Measurements from ENCODE around the gene CDX2.

The CDX2 gene

DNA sequence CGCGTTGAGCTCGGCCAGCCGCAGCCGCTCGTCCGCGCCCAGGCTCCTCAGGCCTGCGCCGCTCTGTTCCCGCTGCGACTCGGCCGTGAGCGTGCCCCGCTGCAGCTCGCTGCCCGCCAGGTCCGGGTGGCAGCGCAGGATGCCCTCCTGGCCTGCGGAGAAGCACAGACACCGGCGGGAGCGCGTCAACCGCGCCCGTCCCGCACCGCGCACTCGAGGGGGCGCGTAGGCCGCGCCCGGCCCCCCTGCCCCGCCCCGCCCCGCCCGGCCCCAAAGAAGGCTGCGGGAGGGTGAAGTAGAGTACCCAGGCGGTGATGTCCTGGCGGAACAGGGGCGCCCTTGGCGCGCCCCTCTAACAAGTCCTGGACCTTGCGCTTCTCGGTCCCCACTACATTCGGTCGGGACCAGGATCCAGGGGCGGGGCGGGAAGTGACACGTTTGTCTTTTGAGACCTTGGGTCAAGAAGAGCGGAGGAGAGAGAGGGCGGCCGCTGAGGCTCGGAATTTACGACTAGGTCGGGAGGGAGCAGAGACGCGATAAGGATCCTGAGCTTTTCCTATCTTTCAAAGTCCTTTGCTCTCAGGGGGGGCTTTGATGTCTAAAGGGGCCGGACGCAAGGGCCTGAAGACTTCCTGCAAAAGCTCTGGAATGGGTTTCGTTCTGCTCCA is 9.3 kb upstream of the CDX2 start:
- DNase-seq = no peak

DNA sequence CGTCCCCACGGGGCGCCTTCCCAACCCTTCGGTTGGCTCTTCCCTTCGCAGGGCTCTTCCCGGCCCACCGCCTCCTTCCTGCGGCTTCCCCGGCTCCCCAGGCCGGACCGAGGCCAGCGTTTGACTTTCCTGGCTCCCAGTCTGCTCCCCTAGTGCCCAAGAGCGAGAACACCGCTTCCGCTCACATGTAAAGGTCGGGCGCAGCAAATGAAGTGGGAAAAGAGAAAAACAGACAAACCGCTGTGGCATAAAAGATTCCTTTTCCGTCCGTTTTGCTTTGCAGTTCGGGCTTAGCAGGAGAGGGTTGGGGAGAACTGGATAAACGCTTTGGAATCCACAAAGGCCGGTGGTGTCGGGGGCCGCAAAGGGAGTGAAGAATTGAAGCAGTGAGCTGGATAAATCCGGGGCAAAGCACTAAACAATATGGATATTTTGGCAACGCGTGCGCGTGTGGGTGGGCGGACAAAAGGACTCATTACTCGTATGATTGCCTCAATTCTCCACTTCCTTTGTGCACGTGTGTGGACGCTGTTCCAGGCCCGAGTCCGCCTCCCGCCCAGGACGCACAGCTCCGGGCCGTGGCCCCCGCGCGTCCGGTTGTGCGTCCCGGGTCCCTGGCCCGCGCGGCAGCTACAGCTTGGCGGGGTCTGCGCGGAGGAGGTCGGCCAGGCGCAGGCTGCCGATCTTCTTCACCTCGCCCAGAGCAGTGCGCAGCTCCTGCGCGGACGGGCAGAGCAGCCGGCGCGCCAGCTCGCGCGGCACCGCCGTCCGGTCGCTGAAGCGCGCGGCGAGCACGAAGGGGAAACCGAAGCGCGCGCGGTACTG is 8.6 kb upstream of the CDX2 start:
- DNase-seq = peak; percentile 33

DNA sequence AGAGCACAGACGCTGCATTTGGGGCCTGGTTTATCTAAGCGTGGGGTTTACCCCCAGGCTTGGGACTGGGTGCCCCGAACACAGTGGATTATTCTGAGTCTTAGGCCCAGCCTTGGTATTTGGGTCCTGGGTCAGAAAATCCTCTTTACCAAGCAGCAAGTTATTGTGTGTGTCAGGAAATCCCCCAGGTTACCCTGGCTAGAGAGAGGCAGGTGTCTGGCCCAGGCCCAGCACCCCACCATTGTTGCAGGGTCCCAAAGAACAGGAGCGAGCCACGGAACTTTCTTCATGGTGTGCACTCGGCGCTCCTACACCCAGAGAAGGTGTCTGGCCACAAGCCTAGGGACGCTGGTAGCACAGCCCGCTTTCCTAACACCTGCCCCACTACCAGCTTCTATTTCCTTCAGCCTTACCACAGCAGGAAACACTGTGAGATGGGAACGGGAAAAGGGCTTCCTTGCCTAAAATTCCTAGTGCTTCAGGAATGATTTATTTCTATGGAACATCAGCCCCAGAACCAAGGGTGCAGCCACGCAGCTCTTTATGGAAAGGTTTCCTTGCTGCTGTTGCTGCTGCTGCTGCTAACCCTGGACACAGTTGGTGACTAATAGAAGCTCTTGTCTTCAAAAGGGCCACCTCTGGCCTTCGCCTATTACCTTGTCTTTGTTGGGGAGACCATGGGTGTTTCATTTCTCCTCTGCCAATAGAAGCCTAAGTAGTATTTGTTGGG is 7.4 kb upstream of the CDX2 start:
- DNase-seq = no peak

DNA sequence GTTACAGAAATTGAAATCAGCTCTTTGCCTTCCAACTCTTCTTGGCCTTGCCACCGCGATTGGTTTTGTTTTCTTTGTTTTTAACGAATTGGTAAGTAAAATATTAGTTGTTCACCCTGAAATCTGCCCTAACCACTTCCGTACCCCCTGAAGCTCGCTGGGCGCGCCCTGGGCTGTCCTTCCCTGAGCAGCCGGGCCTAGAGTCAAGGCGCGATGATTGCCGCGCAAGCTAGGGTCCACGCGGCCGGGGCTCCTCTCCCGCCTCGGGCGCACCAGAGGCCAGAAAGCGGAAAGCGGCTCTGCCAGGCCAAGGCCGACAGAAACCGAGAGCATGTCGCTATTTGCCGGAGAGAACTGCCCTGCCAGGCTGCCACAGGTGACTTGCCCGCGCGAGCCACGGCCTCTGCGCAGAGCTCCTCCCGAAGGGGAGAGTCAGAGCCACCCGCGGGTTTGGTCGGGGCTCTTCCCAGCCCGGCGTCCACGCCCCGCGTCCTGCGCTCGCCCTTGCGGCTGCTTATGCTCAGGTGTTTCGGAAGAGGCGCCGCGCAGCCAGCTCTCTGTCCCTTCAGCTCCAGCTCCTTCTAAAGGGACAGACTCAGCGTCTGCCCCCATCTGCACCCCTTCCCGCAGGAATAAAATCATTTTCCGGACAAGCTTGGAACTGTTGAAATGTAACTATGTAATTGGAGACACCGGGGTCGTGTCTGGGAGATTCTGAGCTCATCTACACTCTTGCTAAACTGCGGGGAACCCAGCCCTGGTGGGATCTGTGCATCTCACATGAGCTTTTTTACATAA is 6.6 kb upstream of the CDX2 start:
- no peak for DNase-seq

DNA sequence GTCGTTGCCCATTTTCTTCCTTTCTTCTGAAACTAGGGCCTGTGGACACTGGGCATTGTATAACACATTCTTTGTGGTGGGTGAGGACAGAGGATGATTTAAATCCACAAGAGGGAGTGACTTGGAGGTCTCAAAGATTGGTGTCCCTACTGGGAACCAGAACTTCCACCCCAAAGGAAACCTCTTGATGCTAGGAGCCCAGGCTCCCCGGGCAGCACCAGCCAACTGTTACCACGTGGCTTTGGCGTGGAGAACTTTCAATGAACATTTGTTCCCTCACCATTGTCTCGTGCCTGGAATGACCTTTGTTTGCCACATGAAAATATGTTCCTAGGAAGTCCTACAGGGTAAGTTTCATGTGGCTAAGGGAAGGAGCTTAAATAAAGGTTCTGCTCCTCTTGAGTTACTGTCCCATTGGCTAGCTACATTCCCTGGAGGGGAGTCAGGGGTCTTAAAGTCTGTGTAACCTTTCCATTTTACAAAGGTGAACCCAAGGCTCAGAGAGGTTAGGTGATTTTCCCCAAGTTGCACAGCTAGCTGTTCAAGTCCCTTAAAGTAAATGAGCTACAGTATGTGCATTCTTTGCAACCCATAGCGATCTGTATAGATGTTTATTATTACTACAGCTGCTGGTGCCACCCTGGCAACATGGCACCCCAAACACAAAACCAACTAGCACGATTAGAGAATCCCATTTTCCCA is 5.0 kb upstream of the CDX2 start:
- DNase-seq = no peak

DNA sequence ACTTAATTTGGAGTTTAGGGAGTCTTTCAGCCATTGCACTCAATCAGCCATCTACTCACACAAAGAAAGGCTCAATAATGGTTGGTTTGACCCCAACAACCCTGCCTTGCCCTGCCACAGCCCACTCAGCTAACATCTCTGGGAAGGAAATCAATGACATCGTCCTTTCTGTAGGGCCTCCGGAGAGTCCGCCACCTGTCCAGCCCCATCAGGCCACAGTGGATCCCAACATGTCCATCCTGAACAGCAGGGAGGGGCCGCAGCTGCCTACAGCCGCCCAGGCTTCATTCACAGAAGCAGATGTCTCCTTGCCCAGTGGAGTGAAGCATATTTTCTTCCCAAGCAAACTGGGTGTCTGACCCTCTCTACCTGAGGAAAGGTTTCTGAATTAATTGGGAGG is 4.2 kb upstream of the CDX2 start:
- no peak for DNase-seq

DNA sequence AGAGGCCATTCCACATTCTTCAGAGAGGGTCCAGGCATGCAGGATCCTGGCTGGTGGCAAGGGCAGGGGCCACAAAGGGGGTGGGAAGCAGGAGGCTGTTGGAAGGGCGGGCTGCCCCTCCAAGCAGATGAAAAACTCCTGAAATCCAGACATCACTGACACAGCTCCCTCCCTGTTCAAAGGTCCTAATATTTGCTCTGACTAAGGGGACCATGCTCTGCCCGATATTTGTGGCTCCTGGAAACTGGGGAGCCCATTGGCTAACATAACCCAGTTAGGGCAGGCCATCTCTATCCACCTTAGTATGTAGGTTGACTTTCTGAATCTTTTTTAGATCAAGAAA is 3.3 kb upstream of the CDX2 start:
- DNase-seq = no peak

DNA sequence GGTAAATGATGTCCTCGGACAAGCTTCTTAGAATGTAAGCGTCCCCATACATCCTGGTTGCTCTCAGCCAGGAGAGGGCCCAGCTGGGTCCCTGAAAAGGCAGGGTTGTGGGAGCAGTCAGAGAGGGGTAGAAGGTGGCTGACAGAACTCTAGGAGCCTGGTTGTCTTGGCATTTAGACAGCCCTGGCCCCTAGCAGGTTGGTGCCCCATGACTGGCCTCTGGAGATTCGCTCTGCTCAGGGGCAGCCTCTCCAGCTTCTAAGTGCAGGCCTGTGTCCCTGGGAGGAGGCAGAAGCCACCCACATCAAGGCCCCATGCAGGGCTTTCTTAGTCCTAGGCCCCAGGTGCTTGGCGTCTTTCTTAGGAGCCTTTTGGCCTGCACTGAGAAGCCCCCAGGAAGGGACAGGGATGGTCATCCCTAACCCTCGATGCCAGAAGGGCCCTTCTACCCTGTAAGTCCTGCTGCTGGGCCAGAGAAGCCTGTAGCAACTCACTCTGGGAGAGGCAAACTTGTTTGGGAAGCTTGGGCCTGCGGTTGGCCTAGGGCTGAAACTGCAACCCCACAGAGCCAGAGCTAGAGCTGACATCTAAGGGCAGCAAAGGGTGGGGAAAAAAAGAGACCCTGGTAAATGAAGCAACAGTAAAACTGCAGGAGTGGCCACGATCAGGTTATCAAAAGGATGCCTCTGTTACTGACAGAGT is 2.8 kb upstream of the CDX2 start:
- DNase-seq = no peak

DNA sequence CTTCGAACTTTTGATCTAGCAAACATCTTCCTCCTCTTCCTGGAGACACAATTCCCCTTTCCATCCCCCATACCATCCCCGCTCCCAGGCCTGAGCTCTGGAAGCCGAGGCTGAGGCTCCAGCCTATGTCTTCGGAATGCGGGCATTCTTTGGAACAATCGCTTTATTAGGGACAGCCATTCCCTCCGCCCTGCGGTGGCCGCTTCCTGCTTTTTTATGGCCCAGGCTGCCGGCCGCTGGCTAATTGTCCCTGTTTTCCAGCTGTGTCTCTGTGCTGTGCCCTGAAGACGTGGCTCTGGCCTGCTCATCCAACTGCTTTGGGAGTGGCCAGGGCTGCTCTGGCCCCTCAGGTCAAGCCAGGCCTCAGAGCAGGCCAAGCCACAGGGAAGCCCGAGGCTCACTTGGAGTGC is 2.1 kb upstream of the CDX2 start:
- no peak for DNase-seq

DNA sequence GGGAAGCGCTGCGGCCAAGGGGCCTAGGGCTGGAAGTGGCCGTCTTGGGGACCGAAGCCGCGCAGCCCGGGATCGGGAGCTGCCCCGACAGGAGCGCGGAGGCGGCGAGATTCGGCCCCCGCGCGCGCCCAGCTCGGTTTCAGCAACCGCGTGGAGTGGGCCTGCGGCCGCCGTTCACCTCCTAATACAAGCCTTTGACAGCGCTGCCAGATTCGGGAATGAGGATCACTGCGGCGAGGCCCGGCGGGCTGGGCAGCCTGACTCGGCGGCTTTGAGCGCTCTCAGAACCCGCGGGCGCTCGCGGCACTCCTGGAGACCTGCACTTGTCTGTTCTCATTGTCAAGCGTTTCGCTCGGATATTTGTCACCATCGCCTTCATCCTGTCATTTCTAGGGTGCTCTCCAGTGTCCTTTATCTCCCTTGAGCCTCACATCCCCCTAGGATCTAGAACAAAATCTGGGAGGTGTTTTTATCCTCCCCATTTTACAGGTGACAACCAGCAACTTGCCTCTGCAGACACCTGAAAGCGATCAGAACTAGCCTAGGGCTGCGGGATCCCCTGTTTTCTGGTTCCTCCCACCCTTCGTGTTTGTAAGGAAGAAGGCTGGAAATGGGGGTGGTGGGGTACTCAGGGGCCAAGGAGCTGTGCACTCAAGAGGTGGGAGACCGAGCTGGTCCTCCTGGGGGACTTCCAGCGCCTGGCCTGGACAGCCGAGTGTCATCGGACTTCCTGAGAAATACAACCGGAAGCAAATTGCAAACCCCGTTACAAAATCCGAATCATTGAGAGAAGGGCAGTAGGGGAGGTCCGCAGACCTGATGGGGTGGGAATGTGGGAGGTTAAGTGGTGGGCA is 1.5 kb upstream of the CDX2 start:
- DNase-seq = no peak

DNA sequence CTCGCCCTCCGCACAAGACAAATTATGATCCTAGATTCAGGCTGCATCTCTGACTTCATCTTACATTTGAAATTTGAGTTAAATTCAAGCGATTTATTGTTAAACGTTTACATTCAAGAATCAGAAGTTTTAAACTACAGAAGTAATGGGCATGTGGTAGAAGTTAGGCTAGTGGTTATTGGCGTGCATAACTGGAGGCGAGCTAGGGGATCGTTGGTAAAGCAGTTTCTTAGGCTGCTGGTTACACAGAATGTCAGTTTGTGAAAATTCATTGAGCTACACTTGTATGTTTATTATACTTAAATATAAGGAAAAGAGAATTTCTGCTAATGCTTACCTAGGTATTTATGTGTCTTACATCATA is 733 bp upstream of the CDX2 start:
- DNase-seq = no peak

DNA sequence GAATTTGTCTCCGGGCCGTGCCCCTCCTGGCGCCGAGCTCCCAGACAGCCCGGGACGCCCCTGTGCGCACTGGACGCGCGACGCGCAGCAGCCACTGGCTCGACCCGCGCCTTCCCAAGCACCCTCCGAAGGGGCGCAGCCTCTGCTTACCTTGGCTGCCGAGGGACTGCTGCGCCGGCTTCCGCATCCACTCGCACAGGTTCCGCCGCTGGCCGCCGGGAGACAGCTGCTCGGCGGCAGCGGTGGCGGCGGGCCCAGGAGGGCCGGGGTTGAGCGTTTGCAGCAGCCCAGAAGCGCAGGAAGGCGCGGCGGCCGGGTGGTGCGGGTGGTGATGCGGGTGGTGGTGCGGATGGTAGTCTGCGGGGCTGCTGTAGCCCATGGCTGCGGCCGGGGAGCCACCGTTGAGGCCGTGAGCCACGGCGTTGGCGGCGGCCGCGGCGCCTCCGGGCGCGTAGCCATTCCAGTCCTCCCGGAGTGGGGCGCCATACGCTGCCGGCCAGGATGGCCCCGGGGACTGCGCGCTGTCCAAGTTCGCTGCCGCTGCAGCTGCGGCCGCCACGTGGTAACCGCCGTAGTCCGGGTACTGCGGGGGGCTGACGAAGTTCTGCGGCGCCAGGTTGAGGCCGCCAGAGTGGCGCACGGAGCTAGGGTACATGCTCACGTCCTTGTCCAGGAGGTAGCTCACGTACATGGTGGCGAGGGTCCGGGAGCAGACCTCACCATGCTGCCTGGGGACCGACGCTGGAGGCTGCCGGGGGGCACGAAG is 616 bp downstream of the CDX2 start:
- DNase-seq = no peak

DNA sequence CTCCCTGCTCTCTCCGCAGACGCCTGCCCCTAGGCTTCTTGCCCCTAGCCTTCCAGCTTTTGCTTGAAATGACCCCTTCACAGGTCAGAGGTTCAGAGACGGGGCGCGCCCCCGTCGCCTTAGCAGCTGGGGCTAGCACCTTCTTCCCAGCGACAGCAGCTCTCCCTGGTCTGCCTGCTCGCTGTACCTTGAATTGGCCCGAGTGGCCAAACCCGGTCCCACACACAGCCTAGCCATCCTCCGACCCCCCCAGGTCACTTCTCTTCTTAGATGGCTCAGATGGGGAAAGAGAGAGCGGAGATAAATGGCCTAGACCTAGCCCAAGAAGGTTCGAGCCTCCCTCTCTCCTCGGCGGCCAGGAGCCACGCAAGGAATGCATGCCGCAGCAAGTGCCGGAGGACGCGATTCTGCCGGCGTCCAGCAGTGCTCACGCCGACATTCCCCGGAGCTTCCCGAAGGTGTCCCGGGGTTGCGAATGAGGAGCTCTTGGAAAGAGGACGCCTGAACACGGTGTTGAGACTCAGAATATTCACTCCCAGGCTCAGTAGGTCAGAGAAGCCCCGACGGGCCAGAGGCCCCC is 1.3 kb downstream of the CDX2 start:
- DNase-seq = no peak

DNA sequence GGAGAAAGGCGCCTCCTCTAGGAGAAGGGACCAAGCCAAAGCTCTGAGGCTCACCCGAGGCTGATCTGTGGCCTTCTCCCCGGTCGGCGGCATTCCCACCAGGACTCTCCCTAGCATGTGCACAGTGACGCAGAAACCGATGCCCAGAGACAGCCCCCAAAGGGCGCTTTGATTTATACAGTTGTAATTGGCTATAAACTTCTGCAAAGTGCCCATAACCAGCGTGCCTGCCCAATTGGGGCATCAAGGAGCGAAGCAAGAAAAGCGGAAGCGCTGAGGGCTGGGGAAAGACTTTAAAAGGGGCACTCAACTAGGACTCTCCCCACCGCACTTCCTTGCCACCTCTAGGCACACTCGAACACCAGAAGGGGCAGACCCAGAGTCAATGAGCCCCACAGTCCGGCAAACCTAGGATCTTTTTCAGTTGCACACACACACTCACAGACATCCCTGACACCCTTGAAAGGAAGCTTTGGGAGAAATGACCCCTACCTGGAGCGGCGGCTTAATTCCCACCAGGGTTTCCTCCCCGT is 1.8 kb downstream of the CDX2 start:
- DNase-seq = peak; percentile 60

DNA sequence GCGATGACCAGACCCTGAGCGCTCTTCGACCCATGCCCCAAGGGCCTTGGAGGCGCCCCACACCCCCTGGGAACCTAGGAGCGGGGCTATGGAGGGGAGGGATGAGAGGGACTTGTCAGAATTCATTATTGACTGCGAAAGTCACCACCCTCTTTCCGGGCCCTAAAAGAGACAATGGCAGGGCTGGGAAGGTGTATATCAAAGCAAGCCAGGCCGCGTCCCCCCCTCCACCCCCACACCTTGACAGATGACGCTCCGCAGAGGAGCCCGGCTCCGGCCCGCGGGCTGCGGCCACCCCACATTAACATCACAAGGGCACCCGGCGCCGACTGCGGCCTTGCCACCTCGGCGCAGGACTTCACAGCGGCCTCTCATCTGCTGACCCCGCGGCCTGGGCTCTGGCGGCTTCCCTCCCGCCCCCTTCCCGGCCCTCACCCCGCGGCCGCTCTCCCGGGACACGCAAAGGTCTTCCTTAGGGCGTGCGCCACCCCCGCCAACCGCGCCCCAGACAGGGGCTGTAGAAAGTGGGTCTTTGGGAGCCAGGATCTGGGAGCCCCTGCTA is 2.4 kb downstream of the CDX2 start:
- no peak for DNase-seq

DNA sequence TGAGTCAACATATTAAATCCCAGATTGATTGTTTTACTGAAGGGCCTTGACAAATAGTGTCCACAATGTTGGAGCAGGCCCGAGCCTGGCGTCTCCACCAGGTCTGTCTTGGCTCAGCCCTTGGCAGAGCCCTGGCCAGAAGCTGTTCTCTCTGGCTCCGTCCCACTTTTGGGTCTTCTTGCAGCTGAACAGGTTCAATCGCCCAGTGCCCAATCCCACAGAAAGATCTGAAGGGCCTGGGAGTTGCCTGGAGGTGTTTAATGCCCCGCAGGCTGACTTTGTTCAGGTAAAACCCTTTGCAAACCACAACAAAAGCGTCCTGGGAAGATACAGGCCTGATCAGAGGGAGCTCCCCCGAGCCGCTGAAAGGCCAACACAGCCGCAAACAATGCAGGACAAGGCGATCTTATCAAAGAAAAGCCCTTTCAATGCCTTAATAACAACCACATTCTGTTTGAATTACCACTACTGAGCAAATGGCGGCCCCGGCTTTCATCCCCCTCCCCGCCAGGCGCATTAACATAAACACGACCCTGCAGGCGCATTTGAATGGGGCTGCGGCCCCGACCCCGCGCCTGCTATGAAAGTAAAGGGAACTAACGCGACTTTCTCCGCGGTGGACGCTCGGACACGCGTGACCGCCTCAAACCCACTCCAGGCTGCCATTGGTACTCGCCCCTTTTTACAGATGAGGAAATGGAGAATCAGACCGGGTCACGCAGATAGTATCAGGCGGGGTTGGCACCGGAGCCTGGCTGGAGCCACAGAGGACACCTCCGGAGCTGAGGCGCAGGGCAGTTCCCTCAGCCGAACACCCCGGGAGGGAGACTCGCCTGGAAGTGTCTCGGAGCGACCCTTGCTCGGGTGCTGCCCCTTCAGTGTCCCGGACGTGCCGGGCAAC is 3.1 kb downstream of the CDX2 start:
- DNase-seq = no peak

DNA sequence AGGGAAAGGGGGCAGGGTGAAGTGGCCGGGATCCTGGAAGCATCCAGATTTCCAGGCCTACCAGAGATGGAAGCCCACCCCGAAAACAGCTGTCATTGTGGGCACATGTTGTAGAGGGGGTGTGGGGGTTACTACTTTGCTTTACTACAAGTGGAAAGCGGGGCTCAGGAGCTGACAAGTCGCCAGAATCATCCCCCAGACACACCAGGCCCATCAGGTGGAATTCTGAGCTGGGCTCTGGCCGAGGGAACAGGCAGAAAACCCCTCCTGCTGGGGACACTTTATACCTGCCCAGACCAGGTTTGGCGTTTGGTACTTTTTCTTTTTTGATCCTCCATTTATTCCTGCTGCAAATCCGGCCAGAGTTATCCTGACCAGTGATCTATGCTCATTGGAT is 3.8 kb downstream of the CDX2 start:
- DNase-seq = no peak

DNA sequence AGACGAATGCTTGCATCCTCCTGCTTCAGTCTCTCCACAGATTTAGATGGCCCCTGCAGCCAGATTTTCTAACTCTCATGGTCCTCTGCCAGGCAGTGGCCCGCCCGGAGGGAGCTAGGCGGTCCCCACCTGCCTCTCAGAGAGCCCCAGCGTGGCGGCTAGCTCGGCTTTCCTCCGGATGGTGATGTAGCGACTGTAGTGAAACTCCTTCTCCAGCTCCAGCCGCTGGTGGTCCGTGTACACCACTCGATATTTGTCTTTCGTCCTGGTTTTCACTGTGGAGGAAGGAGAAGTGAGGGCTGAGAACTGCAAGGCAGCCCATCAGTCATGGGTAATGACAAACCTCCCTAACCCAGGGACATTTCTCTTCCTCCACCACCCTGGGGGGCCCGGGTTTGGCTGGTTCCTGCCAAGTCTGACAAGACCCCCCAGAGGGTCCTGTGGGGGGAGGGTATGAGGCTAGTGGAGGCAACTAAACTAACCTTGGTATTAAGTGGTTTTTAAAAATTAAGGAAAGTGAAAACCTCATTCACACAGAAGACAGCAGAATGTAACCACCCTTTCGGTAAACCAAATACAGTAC is 4.3 kb downstream of the CDX2 start:
- no peak for DNase-seq
